SK-N-MC (cell line): Measurements from ENCODE around the gene CYFIP2.

Experiments used
- EZH2 ChIP-seq: fragments of 200-600 bp; sonication (generic); IDR thresholded peaks from one replicate; pipeline ENCODE4 v1.6.1; 2017; ENCODE audit warnings: antibody characterized with exemption
- POLR2AphosphoS5 ChIP-seq: IDR thresholded peaks from 2 replicates; pipeline ENCODE4 v1.6.1; 2012; ENCODE audit warnings: mild to moderate bottlenecking, low read depth, low read length, borderline replicate concordance

DNA sequence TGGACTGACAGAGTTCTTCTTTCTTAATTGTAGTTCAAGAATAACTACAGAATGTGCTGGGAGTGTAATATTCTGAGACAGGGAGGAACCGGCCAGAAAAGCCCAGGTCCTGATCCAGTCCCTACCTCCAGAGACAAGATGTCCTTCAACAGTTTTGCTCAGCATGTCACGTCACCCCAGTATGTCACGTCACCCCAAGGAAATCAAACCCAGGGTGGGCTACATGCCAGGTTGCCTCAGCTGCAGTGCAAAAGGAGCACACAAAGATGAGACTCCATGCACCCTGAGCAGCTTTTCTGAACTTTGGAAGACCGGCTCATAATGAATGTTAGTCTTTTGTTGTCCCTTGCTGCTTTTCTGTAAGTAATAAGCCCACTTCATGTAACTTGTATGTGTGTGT lies 168.2 kb downstream of the CYFIP2 start:
- TF ChIP-seq EZH2 (no peak), POLR2AphosphoS5 (no peak)
